Measurements from ENCODE around the gene CHST7. TPM values are rescaled to one million over a fixed set of nuclear protein-coding genes. Genes with fewer than 3 reads are reported as not detected.

CHST7 gene, protein sequence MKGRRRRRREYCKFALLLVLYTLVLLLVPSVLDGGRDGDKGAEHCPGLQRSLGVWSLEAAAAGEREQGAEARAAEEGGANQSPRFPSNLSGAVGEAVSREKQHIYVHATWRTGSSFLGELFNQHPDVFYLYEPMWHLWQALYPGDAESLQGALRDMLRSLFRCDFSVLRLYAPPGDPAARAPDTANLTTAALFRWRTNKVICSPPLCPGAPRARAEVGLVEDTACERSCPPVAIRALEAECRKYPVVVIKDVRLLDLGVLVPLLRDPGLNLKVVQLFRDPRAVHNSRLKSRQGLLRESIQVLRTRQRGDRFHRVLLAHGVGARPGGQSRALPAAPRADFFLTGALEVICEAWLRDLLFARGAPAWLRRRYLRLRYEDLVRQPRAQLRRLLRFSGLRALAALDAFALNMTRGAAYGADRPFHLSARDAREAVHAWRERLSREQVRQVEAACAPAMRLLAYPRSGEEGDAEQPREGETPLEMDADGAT
- 4.1 and 4.9 TPM in 2 replicates for total RNA-seq

GRCh38 chrX:46573331-46573891, at the start of gene CHST7:
Gene CHST7, plus strand, starts transcription at chrX:46573765. Its CDS starts 167 bp downstream, at chrX:46573932.

DNA sequence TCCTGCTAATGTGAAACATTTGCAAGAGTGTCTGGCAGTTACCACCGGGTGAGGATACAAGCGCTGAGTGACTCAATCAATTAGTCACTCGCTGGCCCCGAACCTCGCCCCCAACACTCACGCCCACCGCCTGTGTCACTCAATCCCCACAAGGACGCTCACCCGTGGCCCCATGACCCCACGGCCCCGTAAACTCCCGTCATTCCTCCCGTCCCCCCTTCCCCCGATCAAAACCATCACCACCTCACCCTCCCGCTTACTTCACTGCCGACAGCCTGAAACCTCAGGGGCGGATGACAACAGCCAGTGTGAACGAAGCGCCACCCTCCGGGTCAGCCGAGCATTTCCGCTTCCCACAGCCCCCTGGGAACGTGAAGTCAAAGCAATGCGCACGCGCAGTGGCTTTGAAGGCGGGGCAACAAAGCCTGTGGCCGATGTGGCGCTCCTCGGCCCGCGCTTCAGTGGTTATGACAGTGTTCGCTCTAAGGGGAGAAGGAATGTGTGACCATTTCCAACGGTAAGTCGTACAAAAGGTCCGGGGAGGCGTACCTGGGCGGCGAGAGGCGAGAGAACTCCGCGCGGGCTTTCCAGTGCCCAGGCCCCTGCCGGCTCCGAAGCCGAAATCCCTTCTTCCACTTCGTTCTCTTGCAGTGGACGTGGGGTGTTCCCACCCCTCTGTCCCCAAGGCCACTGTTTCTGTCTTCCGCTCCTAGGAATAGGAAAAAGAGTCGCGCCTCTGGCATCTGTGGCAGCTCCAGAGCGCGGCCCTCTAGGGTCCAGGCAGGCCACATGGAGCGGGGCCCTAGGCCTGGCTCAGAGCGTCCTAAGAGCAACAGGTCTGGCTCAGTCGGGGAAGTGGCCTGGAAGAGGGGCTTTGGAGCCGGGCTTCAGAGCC, 28.2 kb upstream of the CHST7 start, which contains the start of gene ZNF674:
TSS of gene ZNF674 (minus strand) at position 311 of the 895 bp plus-strand sequence. CDS start 3,334 bp downstream, outside the sequence.

Other genes with a start within 250 kb of the CHST7 start
- 0.81 and 0.89 TPM in 2 replicates for gene ZNF674, start 28.3 kb upstream of the CHST7 start, total RNA-seq
- gene SLC9A7, start 185.4 kb downstream of the CHST7 start, total RNA-seq: 9.8 and 12.1 TPM in 2 replicates

All from mesangial cell (primary cell).